Forelimb muscle (tissue), 1 donor: ENCODE results near the gene GAS7. TPM values are rescaled to one million over a fixed set of nuclear protein-coding genes. Genes with fewer than 3 reads are reported as not detected.

Experiments
- DNase-seq: peaks from one replicate; pipeline ENCODE4 v3.0.0-alpha.2; 2013; ENCODE audit warnings: low read depth
- polyA plus RNA-seq: library from polyadenylated mRNA; unstranded; fragments of 120-200 nt; gene quantifications from one replicate; pipeline ENCODE4 v1.2.1, GENCODE V29; 2013; ENCODE audit not compliant: insufficient read length

The GAS7 gene
- polyA plus RNA-seq, 1 donor: 57.9 TPM

DNA sequence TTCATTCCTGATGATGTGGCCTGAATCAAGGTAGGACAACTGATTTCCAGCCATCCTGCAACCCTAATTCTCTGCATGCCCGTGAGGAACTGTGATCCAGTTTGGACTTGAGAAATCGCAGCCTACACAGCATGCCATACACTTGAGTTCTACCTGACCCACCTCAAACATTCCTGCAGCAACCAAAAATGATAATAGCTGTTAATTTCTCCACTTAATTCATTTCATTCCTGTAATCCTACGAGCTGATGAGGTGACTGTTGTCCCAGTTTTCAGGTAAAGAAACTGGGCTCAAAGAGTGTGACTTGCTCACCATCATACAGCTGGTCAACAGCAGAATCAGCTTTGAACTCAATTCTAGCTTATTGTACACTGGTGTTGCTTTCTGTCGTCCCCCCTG, 2.2 kb upstream of the GAS7 start:
- DNase-seq: no peak

DNA sequence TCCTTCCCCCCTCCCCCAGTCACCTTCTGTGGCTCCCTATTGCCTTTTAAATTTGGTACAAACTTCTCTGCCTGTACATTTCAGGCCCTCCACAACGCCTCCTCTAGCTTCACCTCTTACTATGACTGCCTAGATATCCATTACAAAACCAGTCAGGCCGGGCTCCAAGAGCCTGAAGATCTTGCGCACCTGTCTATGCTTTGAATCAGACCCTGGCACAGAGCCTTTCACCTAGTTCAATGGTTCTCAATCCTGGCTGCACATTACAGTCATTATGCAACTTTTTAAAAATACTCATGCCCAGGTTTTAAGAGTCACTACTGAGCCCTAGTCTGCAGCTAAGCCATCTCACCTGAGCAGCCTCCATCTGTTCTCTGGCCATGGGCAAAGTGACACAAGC, 1.6 kb upstream of the GAS7 start:
- DNase-seq: no peak

- no peak for DNase-seq
Measured at GRCh38 chr17:10197721-10198508, 491 bp downstream of the GAS7 start.

GRCh38 chr17:10197362-10197720, 1.1 kb downstream of the GAS7 start:
- no peak for DNase-seq

DNA sequence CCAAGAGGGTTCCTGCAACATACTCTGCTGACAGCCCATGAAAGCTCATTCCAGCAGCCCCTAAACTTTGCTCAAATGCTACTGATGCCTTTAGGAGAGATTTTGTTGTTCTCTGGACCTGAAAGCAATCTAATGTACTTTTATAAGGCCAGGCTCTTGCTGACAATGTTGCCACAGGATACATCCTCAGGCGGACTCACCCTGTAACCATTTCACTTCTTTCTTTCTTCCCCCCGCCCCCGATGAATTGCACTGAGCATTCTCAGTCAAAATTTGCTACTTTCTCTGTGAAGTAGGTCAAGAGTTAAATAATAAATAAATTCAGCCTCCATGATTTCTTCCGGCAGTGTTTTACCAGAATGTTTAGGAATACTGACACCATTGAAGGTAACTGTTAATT, 1.5 kb downstream of the GAS7 start:
- no peak for DNase-seq

GRCh38 chr17:10196384-10196895, 2.0 kb downstream of the GAS7 start:
- DNase-seq: no peak

DNA sequence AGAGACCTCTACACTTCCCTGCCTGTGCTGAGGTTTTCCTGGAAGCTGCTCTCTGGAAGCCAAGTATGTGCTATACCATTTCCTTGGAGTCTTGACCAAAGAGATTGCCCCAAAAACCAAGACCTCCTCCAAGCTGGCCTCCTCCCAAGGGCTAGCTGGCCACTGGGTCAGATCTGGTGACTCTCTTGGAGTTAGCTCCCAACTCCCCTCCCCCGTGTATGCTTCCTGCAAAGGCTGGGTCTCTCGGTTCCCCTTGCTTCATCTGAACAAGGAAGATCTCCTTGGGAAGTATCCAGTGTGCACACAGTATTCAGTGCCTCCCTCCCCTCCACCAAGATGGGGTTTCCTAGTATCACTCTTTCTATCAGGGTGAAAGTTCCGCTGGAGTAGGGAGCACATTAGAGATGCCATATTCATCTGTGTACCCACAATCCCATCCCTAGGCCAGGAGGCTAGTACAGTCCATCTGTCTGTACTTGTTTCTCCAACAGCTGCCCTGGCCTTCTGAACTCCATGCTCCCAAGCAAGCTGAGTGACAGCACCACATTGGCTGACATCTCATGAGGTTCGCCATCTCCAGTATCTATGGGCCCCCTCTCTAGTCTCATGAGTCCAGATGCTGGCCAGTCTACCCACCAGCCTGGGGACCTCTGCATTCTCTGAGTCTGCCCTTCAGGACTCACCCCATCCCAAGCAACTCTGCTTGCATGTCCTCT, 3.2 kb downstream of the GAS7 start:
- no peak for DNase-seq

DNA sequence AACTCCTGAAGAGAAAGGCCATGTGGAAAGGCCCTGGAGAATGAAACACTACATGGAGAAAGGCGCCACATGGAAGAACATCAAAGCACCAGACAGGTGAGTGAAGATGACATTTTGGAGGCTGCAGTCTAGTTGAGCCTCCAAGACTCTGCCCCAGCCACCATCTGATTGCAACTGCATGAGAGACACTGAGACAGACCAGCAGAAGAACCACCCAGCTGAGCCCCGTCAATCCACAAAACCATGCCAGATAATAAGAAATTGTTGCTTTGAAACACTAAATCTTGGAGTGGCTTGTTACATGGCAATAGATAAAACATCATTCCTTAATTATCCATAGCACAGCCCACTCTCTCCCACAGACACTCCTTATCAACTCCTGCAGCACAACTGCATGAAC, 4.8 kb downstream of the GAS7 start:
- no peak for DNase-seq

- no peak for DNase-seq
Measured at GRCh38 chr17:10192972-10193371, 5.4 kb downstream of the GAS7 start.

DNA sequence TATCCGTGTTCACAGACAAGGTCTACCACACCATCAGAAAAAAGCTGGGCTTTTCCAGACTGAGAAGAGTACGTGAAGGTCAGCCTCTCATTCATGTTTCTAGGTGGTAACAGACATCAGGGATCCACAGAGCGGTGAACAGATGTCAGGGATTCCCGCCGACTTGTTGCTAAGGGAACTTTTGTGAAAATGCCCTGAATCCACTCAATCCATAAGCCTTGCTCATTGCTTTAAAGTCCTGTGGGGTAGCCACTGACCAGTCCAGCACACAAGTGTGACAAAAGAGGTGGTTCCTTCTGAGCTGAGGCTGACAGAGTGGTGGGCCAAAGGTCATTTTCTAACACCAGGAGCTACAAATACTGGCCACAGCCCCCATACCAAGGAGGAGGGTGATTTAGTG, 5.9 kb downstream of the GAS7 start:
- no peak for DNase-seq

DNA sequence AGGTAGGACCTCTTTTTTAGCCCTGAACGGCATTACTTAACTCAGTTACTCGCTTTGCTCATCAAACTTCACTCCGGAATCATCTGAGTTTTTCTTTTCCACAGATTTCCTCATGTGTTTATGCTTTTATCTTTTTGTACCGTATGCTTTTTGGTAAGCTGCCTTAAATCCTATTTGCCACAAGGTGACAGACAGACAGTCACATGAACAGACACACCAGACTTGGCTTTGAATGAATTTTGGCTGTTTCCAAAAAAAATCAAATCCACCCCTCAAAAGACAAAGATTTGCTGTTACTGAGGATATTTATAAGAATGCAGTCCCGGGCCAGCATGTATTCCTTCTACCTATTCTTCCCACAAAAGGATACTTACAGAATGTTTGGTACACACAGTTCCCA, 10.9 kb downstream of the GAS7 start:
- no peak for DNase-seq

- DNase-seq: no peak
Measured at GRCh38 chr17:10186771-10187410, 11.5 kb downstream of the GAS7 start.

- no peak for DNase-seq
Measured at GRCh38 chr17:10183931-10184930, 14.2 kb downstream of the GAS7 start.

- no peak for DNase-seq
Measured at GRCh38 chr17:10182785-10183184, 15.6 kb downstream of the GAS7 start.

GRCh38 chr17:10178506-10178991, 19.9 kb downstream of the GAS7 start:
- DNase-seq: no peak

GRCh38 chr17:10177913-10178505, 20.4 kb downstream of the GAS7 start:
- no peak for DNase-seq

GRCh38 chr17:10177131-10177912, 21.1 kb downstream of the GAS7 start:
- DNase-seq: no peak

DNA sequence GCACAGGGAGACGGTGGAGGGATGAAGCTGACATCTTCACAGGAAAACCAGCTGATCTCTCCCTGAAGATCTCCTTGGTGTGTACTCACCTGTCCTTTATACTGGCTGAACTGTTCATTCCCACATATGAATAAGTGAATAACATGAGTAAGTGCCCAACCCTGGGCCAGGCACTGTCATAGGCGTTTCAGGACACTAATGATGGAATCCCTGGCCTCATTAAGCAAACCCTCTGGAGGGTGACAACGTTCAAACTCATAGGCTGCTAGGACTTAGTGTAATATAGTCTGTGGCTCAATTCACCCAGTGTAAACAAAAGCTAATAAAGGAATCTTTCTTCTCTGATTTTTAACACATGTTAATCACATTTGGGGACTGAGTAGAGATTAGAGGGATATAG, 24.5 kb downstream of the GAS7 start:
- DNase-seq: no peak

DNA sequence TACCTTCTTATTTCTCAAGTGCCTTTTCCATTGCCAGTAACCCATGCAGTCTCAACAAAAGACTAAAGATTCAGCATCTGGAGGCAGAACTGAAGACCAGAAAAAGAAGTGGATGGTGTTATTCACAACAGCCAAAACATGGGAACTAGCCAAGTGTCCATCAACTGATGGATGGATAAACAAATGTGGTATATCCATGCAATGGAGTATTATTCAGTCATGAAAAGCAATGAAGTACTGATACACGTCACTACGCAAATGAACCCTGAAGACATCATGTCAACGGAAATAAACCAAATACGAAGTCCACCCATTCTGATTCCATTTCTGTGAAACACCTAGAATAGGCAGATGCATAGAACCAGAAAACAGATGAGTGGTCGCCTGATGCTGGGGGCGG, 25.6 kb downstream of the GAS7 start:
- DNase-seq: no peak

- no peak for DNase-seq
Measured at GRCh38 chr17:10172241-10172741, 26.1 kb downstream of the GAS7 start.
